HT1080 (cell line): Measurements from ENCODE around the gene TRIM69. TPM values are rescaled to one million over a fixed set of nuclear protein-coding genes. Genes with fewer than 3 reads are reported as not detected.
"Not testable (repeated sequence)": the region's sequence is repeated elsewhere in the genome, so short reads cannot be mapped to it uniquely, and the experiment has no call there.

Experiments
- DNase-seq: peaks from one replicate; pipeline ENCODE4 v3.0.0-alpha.2; 2015; ENCODE audit warnings: low read depth
- polyA plus RNA-seq, 2 experiments: library from polyadenylated mRNA; depleted of rRNA; stranded (reverse); fragments of >200 nt; gene quantifications; 2 replicates each; pipeline ENCODE4 v1.2.3, GENCODE V29; 2015
- total RNA-seq: library from RNA; depleted of rRNA; stranded (reverse); fragments of >200 nt; shearing (Covaris generic); gene quantifications from 2 replicates; pipeline ENCODE4 v1.2.3, GENCODE V29; 2014; rRNA removed

Gene TRIM69, protein sequence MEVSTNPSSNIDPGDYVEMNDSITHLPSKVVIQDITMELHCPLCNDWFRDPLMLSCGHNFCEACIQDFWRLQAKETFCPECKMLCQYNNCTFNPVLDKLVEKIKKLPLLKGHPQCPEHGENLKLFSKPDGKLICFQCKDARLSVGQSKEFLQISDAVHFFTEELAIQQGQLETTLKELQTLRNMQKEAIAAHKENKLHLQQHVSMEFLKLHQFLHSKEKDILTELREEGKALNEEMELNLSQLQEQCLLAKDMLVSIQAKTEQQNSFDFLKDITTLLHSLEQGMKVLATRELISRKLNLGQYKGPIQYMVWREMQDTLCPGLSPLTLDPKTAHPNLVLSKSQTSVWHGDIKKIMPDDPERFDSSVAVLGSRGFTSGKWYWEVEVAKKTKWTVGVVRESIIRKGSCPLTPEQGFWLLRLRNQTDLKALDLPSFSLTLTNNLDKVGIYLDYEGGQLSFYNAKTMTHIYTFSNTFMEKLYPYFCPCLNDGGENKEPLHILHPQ
- total RNA-seq: 6.2 and 7.1 TPM in 2 replicates
- polyA plus RNA-seq (2015; cell fraction: cytosol; rRNA removed): 10.9 and 12.3 TPM in 2 replicates
- polyA plus RNA-seq (2015; cell fraction: nucleus; rRNA removed): 4.8 and 6.0 TPM in 2 replicates

DNA sequence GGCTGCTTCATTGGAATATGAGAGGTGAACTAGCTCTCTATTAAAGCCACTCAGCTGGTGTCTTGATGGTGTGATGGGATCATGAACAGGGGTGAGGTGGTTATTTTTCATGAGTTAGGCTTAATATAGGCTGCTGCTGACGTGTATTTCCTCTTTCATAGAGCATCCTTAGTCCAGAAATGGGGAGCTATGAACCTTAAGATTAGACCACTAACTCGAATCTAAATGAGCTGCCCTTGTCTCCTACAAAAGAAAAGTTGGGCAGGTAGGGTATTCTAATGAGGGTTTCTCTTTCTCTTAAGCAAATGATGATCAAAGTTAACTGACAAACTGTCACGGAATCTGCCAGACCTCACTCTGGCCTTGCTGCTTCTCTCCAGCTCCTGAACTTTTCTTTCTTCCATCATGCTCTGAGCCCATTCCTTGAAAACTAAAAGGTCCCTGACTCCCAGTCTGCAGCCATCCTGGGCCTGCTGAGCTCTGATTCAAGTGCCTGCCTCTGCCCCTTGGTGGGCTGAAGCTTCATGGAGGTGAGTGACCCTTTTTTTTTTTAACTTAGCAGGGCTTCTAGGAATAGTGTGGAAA is at the start of gene TRIM69:
TRIM69 (plus strand) TSS at position 348 of the 585 bp plus-strand sequence; CDS start at position 525, 177 bp downstream.
- DNase-seq: no peak

DNA sequence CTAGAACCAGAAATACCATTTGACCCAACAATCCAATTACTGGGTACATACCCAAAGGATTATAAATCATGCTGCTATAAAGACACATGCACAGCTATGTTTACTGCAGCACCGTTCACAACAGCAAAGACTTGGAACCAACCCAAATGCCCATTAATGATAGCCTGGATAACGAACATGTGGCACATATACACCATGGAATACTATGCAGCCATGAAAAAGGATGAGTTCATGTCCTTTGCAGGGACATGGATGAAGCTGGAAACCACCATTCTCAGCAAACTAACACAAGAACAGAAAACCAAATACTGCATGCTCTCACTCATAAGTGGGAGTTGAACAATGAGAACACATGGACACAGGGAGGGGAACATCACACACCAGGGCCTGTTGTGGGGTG is 47.0 kb upstream of the TRIM69 start:
- DNase-seq: not testable (repeated sequence)

DNA sequence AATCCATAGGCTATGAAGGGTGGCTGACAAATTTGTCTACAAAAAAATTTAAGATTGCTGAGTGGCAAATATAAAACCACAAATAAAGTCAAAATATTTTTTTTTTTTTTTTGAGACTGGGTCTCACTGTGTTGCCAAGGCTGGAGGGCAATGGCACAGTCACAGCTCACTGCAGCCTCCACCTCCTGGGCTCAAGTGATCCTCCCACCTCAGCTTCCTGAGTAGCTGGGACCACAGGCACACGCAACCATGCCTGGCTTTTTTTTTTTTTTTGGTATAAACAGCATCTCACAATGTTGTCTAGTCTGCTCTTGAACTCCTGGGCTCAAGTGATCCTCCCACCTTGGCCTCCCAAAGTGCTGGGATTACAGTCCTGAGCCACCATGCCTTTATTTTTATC is 46.1 kb upstream of the TRIM69 start:
- not testable (repeated sequence) for DNase-seq

DNA sequence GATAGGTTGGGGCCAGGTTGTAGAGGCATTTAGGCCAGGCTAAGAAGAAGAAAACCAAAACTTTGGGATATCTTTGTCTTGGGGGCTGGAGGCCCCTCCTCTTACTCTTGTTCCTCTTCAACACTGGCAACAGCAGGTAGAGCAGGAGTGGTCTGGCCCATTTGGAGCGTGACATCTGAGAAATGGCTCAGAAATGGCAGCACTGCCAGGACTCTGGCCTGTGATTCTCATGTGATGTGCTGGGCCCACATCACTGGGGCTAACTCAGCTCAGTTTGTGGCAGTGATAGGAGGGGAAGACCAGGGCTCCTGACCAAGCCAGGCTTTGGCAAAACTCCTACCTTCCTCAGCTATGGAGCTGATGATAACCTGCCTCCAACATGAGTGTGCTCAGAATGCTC is 43.7 kb upstream of the TRIM69 start:
- no peak for DNase-seq

DNA sequence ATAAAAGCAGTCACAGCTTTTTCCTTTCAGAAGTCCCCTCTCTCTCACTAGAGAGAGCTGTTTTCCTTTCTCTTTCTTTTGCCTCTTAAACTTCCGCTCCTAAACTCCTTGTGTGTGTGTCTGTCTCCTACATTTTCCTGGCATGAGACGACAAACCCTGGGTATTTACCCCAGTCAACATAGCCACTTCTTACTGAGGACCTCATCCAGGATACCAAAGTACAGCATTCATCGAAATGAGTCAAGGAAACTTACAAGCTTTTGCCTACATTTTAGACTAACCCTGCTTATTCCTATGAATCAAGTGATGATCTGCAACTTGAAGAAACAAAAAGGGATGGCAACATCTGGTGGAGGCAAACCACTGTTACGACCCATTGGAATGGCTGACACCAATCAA is 41.9 kb upstream of the TRIM69 start:
- DNase-seq: no peak

DNA sequence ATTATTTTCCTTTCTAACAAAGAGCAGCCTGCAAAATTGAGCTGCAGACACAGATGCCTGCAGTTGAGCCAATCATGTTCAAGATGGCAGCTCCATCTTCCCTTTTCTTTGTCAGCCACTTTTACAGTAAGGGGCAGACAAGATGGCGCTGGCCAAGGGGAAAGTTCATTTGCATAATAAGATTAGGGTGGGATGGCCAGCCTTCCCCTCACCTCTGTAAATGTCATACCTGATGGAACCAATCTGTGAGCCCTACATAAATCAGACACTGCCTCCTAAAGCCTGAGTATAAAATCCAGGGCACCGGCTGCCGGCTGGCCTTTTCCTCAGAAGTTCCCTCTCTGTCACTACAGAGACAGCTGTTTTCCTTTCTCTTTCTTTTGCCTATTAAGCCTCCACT is 41.0 kb upstream of the TRIM69 start:
- DNase-seq: no peak

DNA sequence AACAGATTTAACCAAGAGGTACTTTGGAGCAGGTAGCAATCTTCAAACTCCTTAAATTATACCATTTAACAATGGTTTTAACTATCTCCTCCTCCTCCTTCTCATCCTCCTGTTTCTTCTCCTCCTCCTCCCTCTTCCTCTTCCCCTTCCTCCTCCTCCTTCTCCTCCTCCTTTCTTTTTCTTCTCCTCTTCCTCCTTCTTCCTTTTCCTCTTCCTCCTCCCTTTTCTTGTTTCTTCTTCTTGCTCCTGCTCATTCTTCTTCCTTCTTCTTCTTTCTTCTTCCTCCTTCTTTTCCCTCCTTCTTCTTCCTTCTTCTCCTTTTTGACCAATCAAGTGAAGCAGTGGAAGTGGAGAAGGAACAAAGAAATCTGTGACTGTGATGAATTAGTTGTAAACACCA is 39.3 kb upstream of the TRIM69 start:
- no peak for DNase-seq

DNA sequence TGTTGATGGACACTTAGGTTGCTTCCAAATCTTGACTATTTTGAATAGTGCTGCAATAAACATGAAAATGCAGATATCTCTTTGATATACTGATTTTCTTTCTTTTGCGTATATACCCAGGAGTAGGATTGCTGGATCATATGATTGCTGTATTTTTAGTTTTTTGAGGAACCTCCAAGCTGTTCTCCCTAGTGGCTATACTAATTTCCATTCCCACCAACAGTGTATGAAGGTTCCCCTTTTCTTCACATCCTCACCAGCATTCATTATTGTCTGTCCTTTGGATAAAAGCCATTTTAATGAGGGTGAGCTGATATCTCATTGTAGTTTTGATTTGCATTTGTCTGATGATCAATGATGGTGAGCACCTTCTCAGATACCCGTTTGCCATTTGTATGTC is 37.7 kb upstream of the TRIM69 start:
- no peak for DNase-seq

DNA sequence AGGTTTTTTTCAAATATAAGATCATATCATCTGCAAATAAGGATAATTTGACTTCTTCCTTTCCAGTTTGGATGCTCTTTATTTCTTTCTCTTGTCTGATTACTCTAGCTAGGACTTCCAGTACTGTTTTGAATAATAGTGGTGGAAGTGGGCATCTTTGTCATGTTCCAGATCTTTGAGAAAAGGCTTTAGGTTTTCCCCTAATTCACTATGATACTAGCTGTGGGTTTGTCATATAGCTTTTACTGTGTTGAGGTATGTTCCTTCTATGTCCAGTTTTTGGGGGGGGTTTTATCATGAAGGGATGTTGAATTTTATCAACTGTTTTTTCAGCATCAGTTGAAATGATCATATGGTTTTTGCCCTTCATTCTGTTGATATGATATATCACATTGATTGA is 35.7 kb upstream of the TRIM69 start:
- not testable (repeated sequence) for DNase-seq

DNA sequence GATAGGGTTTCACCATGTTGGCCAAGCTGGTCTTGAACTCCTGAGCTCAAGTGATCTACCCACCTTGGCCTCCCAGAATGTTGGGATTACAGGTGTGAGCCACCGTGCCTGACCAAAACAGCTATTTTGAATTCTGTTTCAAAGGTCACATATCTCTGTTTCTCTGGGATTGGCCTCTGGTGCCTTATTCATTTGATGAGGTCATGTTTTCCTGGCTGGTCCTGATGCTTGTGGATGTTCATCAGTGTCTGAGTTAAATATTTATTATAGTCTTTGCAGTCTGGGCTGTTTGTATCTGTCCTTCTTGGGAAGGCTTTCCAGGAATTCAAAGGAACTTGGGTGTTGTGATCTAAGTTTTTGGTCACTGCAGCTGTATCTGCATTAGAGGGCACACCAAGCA is 30.3 kb upstream of the TRIM69 start:
- DNase-seq: no peak

DNA sequence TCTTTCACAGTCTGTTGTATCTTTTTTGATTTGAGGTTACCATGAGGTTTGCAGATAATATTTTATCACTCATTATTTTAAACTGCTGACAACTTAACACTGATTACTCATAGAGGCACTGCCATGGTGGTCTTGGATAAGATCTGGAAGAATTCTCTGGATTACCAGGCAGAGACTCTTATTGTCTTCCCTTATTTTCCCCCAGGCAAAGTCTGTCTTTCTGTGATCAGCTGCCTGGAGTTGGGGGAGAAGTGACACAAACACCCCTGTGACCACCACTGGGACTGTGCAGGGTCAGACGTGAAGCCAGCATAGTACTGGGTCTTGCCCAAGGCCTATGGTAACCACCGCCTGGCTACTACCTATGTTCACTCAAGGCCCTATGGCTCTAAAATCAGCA is 29.9 kb upstream of the TRIM69 start:
- no peak for DNase-seq

DNA sequence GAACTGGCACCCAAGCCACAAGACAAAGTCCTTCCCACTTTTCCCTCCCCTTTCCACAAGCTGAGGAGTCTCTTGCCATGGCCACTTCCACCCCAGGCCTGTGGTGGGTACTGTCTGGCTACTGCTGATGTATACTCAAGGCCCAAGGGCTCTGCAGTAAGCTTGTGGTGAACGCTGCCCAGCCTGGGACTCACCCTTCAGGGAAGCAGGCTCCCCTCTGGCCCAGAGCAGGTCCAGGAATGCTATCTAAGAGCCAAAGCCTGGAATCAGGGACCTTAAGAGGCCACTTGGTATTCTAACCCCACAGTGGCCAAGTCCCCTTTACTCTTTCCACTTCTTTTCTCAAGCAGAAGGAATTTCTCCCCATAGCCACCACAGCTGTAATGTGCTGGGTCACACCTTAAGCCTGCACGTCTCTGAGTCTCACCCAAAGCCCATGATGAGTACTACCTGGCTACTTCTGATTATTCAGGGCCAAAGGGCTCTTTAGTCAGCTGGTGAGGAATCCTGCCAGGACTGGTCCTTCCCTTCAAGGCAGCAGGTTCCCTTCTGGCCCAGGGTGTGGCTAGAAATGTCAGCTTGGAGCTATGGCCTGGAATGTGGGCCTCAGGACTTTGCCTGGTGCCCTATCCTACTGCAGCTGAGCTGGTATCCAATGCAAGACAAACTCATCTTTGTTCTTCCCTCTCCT is 29.2 kb upstream of the TRIM69 start:
- DNase-seq: no peak

DNA sequence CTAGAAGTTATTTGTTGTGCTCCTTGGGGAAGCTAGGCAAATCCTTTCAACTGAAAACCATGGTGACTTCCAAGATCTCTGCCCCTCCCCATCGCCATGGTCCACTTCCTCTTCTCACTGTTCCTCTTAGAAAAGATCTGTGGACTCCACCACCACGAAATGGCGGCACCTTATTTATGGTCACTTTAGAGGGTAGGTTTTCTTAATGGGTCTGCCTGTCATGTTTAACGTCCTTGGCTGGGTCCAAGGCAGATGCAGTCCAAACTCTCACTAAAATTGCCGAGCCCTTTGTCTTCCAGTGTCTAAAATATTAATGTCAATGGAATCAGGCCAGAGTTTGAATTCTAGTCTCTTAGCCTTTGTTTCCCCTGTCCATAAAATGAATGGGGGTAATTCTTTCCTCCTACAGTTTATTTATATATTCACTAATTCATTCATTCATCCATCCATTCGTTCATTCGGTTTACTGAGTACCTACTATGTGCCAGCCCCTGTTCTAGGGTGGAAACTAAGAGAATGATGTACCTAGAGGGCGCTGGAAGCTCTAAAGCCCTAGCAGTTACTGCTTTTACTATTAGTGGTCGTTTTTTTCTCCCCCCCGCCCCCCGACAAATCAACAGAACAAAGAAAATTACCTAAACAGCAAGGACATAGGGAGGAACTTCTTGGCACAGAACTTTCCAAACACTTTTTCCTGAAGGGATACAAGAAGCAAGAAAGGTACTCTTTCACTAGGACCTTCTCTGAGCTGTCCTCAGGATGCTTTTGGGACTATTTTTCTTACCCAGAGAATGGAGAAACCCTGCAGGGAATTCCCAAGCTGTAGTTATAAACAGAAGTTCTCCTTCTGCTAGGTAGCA is 25.9 kb upstream of the TRIM69 start:
- DNase-seq: peak; percentile 34

DNA sequence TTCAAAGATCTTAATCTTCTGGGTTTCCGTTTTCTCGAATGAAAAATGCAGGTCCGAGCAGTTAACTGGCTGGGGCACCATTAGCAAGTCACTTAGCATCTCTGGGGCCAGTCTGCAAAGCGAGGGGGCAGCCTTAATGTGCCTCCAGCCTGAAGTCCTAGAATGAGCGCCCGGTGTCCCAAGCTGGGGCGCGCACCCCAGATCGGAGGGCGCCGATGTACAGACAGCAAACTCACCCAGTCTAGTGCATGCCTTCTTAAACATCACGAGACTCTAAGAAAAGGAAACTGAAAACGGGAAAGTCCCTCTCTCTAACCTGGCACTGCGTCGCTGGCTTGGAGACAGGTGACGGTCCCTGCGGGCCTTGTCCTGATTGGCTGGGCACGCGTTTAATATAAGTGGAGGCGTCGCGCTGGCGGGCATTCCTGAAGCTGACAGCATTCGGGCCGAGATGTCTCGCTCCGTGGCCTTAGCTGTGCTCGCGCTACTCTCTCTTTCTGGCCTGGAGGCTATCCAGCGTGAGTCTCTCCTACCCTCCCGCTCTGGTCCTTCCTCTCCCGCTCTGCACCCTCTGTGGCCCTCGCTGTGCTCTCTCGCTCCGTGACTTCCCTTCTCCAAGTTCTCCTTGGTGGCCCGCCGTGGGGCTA is 25.1 kb upstream of the TRIM69 start, which contains the start of the genes B2M and PATL2:
B2M (plus strand) TSS at position 422 of the 647 bp plus-strand sequence; CDS start at position 452, 30 bp downstream.
PATL2 (minus strand) TSS at position 228 of the 647 bp plus-strand sequence. CDS start 34,833 bp downstream, outside the sequence.
- peak; percentile 95 for DNase-seq

DNA sequence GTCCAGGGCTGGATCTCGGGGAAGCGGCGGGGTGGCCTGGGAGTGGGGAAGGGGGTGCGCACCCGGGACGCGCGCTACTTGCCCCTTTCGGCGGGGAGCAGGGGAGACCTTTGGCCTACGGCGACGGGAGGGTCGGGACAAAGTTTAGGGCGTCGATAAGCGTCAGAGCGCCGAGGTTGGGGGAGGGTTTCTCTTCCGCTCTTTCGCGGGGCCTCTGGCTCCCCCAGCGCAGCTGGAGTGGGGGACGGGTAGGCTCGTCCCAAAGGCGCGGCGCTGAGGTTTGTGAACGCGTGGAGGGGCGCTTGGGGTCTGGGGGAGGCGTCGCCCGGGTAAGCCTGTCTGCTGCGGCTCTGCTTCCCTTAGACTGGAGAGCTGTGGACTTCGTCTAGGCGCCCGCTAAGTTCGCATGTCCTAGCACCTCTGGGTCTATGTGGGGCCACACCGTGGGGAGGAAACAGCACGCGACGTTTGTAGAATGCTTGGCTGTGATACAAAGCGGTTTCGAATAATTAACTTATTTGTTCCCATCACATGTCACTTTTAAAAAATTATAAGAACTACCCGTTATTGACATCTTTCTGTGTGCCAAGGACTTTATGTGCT is 24.5 kb upstream of the TRIM69 start:
- peak; percentile 17 for DNase-seq

DNA sequence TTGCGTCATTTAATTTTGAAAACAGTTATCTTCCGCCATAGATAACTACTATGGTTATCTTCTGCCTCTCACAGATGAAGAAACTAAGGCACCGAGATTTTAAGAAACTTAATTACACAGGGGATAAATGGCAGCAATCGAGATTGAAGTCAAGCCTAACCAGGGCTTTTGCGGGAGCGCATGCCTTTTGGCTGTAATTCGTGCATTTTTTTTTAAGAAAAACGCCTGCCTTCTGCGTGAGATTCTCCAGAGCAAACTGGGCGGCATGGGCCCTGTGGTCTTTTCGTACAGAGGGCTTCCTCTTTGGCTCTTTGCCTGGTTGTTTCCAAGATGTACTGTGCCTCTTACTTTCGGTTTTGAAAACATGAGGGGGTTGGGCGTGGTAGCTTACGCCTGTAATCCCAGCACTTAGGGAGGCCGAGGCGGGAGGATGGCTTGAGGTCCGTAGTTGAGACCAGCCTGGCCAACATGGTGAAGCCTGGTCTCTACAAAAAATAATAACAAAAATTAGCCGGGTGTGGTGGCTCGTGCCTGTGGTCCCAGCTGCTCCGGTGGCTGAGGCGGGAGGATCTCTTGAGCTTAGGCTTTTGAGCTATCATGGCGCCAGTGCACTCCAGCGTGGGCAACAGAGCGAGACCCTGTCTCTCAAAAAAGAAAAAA is 23.9 kb upstream of the TRIM69 start:
- peak; percentile 79 for DNase-seq

DNA sequence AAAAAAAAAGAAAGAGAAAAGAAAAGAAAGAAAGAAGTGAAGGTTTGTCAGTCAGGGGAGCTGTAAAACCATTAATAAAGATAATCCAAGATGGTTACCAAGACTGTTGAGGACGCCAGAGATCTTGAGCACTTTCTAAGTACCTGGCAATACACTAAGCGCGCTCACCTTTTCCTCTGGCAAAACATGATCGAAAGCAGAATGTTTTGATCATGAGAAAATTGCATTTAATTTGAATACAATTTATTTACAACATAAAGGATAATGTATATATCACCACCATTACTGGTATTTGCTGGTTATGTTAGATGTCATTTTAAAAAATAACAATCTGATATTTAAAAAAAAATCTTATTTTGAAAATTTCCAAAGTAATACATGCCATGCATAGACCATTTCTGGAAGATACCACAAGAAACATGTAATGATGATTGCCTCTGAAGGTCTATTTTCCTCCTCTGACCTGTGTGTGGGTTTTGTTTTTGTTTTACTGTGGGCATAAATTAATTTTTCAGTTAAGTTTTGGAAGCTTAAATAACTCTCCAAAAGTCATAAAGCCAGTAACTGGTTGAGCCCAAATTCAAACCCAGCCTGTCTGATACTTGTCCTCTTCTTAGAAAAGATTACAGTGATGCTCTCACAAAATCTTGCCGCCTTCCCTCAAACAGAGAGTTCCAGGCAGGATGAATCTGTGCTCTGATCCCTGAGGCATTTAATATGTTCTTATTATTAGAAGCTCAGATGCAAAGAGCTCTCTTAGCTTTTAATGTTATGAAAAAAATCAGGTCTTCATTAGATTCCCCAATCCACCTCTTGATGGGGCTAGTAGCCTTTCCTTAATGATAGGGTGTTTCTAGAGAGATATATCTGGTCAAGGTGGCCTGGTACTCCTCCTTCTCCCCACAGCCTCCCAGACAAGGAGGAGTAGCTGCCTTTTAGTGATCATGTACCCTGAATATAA is 23.0 kb upstream of the TRIM69 start:
- DNase-seq: peak; percentile 53
